Measurements from ENCODE around the gene CLN5. TPM values are rescaled to one million over a fixed set of nuclear protein-coding genes. Genes with fewer than 3 reads are reported as not detected.

CLN5 gene
- total RNA-seq, 2 experiments from 2014 or later, result 14.5 to 16.9 TPM

GRCh38 chr13:77034881-77035280, 43.0 kb downstream of the CLN5 start:
- Mint-ChIP-seq H3K4me3 (no peak overlapping the region), H3K36me3 (ENCODE audit: low read depth) (no peaks in the 10 kb centered on the region), H3K9me3 (no peaks in the 10 kb centered on the region), H3K4me1 (ENCODE audit: low read depth) (peaks cover 15% of the 10 kb centered on the region), H3K27me3 (peaks cover 3% of the 10 kb centered on the region), H3K27ac (no peak overlapping the region)
- DNase-seq (no peak), ATAC-seq (no peak)
- intact Hi-C loops (cut with micrococcal nuclease), result no loop called here
- ChIA-PET CTCF (interaction anchor here (1.0 kb wide), 1 partner anchor 26 kb away, joined by 3 read pairs; no protein-coding TSS in a partner anchor), POLR2A (no interaction called here)
- TF ChIP-seq CTCF (IDR thresholded peaks at IDR 0.05), result no peak

GRCh38 chr13:77036279-77036678, 44.4 kb downstream of the CLN5 start:
- Mint-ChIP-seq H3K4me3 (no peak overlapping the region), H3K27ac (no peak overlapping the region), H3K27me3 (peaks cover 3% of the 10 kb centered on the region), H3K9me3 (no peaks in the 10 kb centered on the region), H3K4me1 (ENCODE audit: low read depth) (peaks cover 13% of the 10 kb centered on the region), H3K36me3 (ENCODE audit: low read depth) (no peaks in the 10 kb centered on the region)
- ChIA-PET CTCF (no interaction called here), POLR2A (interaction anchor here (0.7 kb wide), 1 partner anchor 60 kb away, joined by 3 read pairs; no protein-coding TSS in a partner anchor)
- ATAC-seq (no peak), DNase-seq (no peak)
- intact Hi-C loops (cut with micrococcal nuclease), result no loop called here
- no peak for TF ChIP-seq CTCF (IDR thresholded peaks at IDR 0.05)

GRCh38 chr13:77038907-77039480, 47.1 kb downstream of the CLN5 start:
- intact Hi-C loops (cut with micrococcal nuclease), result no loop called here
- POLR2A ChIA-PET, result no interaction called here
- H3K36me3 Mint-ChIP-seq (ENCODE audit: low read depth), result no peaks in the 10 kb centered on the region

GRCh38 chr13:77040076-77040475, 48.2 kb downstream of the CLN5 start:
- TF ChIP-seq CTCF (IDR thresholded peaks at IDR 0.05), result no peak
- Mint-ChIP-seq H3K27me3 (no peaks in the 10 kb centered on the region), H3K27ac (no peak overlapping the region), H3K4me1 (ENCODE audit: low read depth) (no peaks in the 10 kb centered on the region), H3K4me3 (no peak overlapping the region), H3K36me3 (ENCODE audit: low read depth) (peaks cover under 1% of the 10 kb centered on the region), H3K9me3 (no peaks in the 10 kb centered on the region)
- ATAC-seq (no peak), DNase-seq (no peak)
- ChIA-PET POLR2A (no interaction called here), CTCF (no interaction called here)
- intact Hi-C loops (cut with micrococcal nuclease), result no loop called here

More at GRCh38 chr13:77038907-77039480, 47.1 kb downstream of the CLN5 start:
- no peak for TF ChIP-seq CTCF (IDR thresholded peaks at IDR 0.05)
- DNase-seq (no peak), ATAC-seq (no peak)
- Mint-ChIP-seq H3K27ac (no peak overlapping the region), H3K4me3 (no peak overlapping the region), H3K27me3 (peaks cover 3% of the 10 kb centered on the region), H3K9me3 (no peaks in the 10 kb centered on the region), H3K4me1 (ENCODE audit: low read depth) (peaks cover 6% of the 10 kb centered on the region)
- CTCF ChIA-PET, result no interaction called here

- no peaks in the 10 kb centered on the region for H3K27me3 Mint-ChIP-seq
- intact Hi-C loops (cut with micrococcal nuclease), result no loop called here
- no peak for TF ChIP-seq CTCF (IDR thresholded peaks at IDR 0.05)
- no peak overlapping the region for H3K27ac Mint-ChIP-seq
- ATAC-seq (no peak), DNase-seq (no peak)
- no peak overlapping the region for H3K4me3 Mint-ChIP-seq
- H3K36me3 Mint-ChIP-seq (ENCODE audit: low read depth), result peaks cover 3% of the 10 kb centered on the region
- no peaks in the 10 kb centered on the region for H3K4me1 Mint-ChIP-seq (ENCODE audit: low read depth)
- CTCF ChIA-PET, result no interaction called here
- POLR2A ChIA-PET, result no interaction called here
- no peaks in the 10 kb centered on the region for H3K9me3 Mint-ChIP-seq
Observed at GRCh38 chr13:77040835-77041234, 49.0 kb downstream of the CLN5 start.

All from activated CD8-positive, alpha-beta T cell treated with anti-CD3 and anti-CD28 coated beads for 36 hours (primary cell).